Hepatocyte (in vitro differentiated cells): ENCODE data around the gene PROZ. TPM values are rescaled to one million over a fixed set of nuclear protein-coding genes. Genes with fewer than 3 reads are reported as not detected.

Experiments
- DNase-seq: peaks from one replicate; pipeline ENCODE4 v3.0.0-alpha.2; 2016; ENCODE audit warnings: low spot score
- H2AFZ ChIP-seq: fragments of 200-600 bp; sonication (generic); 2 replicates; pipeline ENCODE4 v1.6.0; 2016; ENCODE audit warnings: antibody characterized with exemption, mild to moderate bottlenecking
- H3K27ac ChIP-seq: fragments of 200-600 bp; sonication (generic); 2 replicates; pipeline ENCODE4 v1.5.1; 2016; ENCODE audit warnings: mild to moderate bottlenecking
- H3K27me3 ChIP-seq: fragments of 200-600 bp; sonication (generic); 2 replicates; pipeline ENCODE4 v1.6.1; 2016
- H3K36me3 ChIP-seq: fragments of 200-600 bp; sonication (generic); replicated peaks from 2 replicates; pipeline ENCODE4 v1.5.1; 2016; ENCODE audit warnings: low read depth; ENCODE audit not compliant: insufficient read depth
- H3K4me1 ChIP-seq: fragments of 200-600 bp; sonication (generic); 2 replicates; pipeline ENCODE4 v1.5.1; 2016; ENCODE audit warnings: mild to moderate bottlenecking, moderate library complexity; ENCODE audit not compliant: insufficient read depth
- H3K4me2 ChIP-seq: fragments of 200-600 bp; sonication (generic); 2 replicates; pipeline ENCODE4 v1.6.0; 2016
- H3K4me3 ChIP-seq: fragments of 200-600 bp; sonication (generic); 2 replicates; pipeline ENCODE4 v1.5.1; 2016; ENCODE audit warnings: mild to moderate bottlenecking
- H3K79me2 ChIP-seq: fragments of 200-600 bp; sonication (generic); 2 replicates; pipeline ENCODE4 v1.6.0; 2017; ENCODE audit warnings: mild to moderate bottlenecking
- H3K9me2 ChIP-seq: fragments of 200-600 bp; sonication (generic); replicated peaks from 2 replicates; pipeline ENCODE4 v1.6.0; 2017; ENCODE audit warnings: mild to moderate bottlenecking; ENCODE audit not compliant: insufficient read depth
- H3K9me3 ChIP-seq: fragments of 200-600 bp; sonication (generic); 2 replicates; pipeline ENCODE4 v1.5.1; 2016; ENCODE audit warnings: low read depth, mild to moderate bottlenecking
- H4K20me1 ChIP-seq: fragments of 200-600 bp; sonication (generic); 2 replicates; pipeline ENCODE4 v1.6.0; 2016; ENCODE audit warnings: mild to moderate bottlenecking; ENCODE audit not compliant: insufficient read depth, poor library complexity, severe bottlenecking
- EZH2 ChIP-seq: fragments of 200-600 bp; sonication (generic); IDR thresholded peaks from 2 replicates; pipeline ENCODE4 v1.6.1; 2016; ENCODE audit warnings: antibody characterized with exemption, mild to moderate bottlenecking, borderline replicate concordance
- EZH2phosphoT487 ChIP-seq: fragments of 200-600 bp; sonication (generic); IDR thresholded peaks from one replicate; pipeline ENCODE4 v1.6.1; 2018; ENCODE audit warnings: antibody characterized with exemption, mild to moderate bottlenecking, low read depth, moderate library complexity; ENCODE audit not compliant: unreplicated experiment, severe bottlenecking
- WGBS: methylation state at CpG from one replicate; pipeline ENCODE4 v1.1.6; 2016; ENCODE audit warnings: low lambda C conversion rate; ENCODE audit errors: missing lambda C conversion rate; 5-methylcytosine and 5-hydroxymethylcytosine counted together
- polyA plus RNA-seq: library from polyadenylated mRNA; unstranded; fragments of >200 nt; fragmentation: Nextera tagmentation; extraction: Ambion mirVana; gene quantifications from 2 replicates; pipeline ENCODE4 v1.2.1, GENCODE V29; 2016
- total RNA-seq: library from RNA; depleted of rRNA; stranded (reverse); fragments of >200 nt; gene quantifications from 2 replicates; pipeline ENCODE4 v1.2.3, GENCODE V29; 2014
- TF ChIP-seq, protein P1 (sequence below): fragments of 200-600 bp; sonication (generic); IDR thresholded peaks from 2 replicates; pipeline ENCODE4 v1.5.1; 2016; ENCODE audit warnings: antibody characterized with exemption, mild to moderate bottlenecking; ENCODE audit not compliant: poor library complexity

PROZ gene
- total and polyA plus RNA-seq, 2 experiments from 2014 or later: 4.7 TPM

GRCh38 chr13:113169277-113170272, 11.1 kb downstream of the PROZ start:
- no peaks in the 10 kb centered on the region for H3K79me2 ChIP-seq
- no peak overlapping the region for H2AFZ ChIP-seq
- H3K9me3 ChIP-seq: no peaks in the 10 kb centered on the region
- no peak for DNase-seq
- H4K20me1 ChIP-seq: no peaks in the 10 kb centered on the region
- H3K9me2 ChIP-seq: no peaks in the 10 kb centered on the region
- peak overlapping the region; percentile 61 for H3K4me2 ChIP-seq
- H3K36me3 ChIP-seq: no peaks in the 10 kb centered on the region
- H3K4me3 ChIP-seq: no peak overlapping the region
- peaks cover 16% of the 10 kb centered on the region for H3K4me1 ChIP-seq
- WGBS: 74% methylated on average over 13 of the region's 13 CpGs
- peak overlapping the region; percentile 56 for H3K27ac ChIP-seq
- H3K27me3 ChIP-seq: no peaks in the 10 kb centered on the region
- TF ChIP-seq EZH2 (no peak), EZH2phosphoT487 (no peak)
- TF ChIP-seq, protein P1, sequence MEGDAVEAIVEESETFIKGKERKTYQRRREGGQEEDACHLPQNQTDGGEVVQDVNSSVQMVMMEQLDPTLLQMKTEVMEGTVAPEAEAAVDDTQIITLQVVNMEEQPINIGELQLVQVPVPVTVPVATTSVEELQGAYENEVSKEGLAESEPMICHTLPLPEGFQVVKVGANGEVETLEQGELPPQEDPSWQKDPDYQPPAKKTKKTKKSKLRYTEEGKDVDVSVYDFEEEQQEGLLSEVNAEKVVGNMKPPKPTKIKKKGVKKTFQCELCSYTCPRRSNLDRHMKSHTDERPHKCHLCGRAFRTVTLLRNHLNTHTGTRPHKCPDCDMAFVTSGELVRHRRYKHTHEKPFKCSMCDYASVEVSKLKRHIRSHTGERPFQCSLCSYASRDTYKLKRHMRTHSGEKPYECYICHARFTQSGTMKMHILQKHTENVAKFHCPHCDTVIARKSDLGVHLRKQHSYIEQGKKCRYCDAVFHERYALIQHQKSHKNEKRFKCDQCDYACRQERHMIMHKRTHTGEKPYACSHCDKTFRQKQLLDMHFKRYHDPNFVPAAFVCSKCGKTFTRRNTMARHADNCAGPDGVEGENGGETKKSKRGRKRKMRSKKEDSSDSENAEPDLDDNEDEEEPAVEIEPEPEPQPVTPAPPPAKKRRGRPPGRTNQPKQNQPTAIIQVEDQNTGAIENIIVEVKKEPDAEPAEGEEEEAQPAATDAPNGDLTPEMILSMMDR: no peak

- peak overlapping the region; percentile 61 for H3K4me2 ChIP-seq
Measured at GRCh38 chr13:113170511-113170910, 12.1 kb downstream of the PROZ start.

GRCh38 chr13:113171250-113172125, 13.0 kb downstream of the PROZ start:
- no peaks in the 10 kb centered on the region for H4K20me1 ChIP-seq
- no peaks in the 10 kb centered on the region for H3K9me2 ChIP-seq
- no peak for DNase-seq
- H3K4me3 ChIP-seq: no peak overlapping the region
- H3K36me3 ChIP-seq: no peaks in the 10 kb centered on the region
- peak overlapping the region; percentile 43 for H3K27ac ChIP-seq
- WGBS: 91% methylated on average over 34 of the region's 34 CpGs
- no peaks in the 10 kb centered on the region for H3K79me2 ChIP-seq
- H3K9me3 ChIP-seq: no peaks in the 10 kb centered on the region
- no peak overlapping the region for H3K4me2 ChIP-seq
- no peak for TF ChIP-seq EZH2phosphoT487
- no peak for TF ChIP-seq EZH2
- TF ChIP-seq, protein P1: no peak
- H2AFZ ChIP-seq: no peak overlapping the region
- peaks cover 16% of the 10 kb centered on the region for H3K4me1 ChIP-seq
- no peaks in the 10 kb centered on the region for H3K27me3 ChIP-seq

More at GRCh38 chr13:113170511-113170910, 12.1 kb downstream of the PROZ start:
- no peaks in the 10 kb centered on the region for H4K20me1 ChIP-seq
- no peak for DNase-seq
- H3K36me3 ChIP-seq: no peaks in the 10 kb centered on the region
- H2AFZ ChIP-seq: no peak overlapping the region
- no peaks in the 10 kb centered on the region for H3K27me3 ChIP-seq
- peak overlapping the region; percentile 43 for H3K27ac ChIP-seq
- no peaks in the 10 kb centered on the region for H3K79me2 ChIP-seq
- H3K4me1 ChIP-seq: peaks cover 16% of the 10 kb centered on the region
- no peak for TF ChIP-seq EZH2
- TF ChIP-seq, protein P1: no peak
- TF ChIP-seq EZH2phosphoT487: no peak
- no peaks in the 10 kb centered on the region for H3K9me3 ChIP-seq
- no peaks in the 10 kb centered on the region for H3K9me2 ChIP-seq
- 58% methylated on average over 5 of the region's 5 CpGs for WGBS
- no peak overlapping the region for H3K4me3 ChIP-seq
